ENCODE measurements around the gene SDR39U1. TPM values are rescaled to one million over a fixed set of nuclear protein-coding genes. Genes with fewer than 3 reads are reported as not detected.

The SDR39U1 gene
- total RNA-seq, 1 experiment from 2014 or later: 61.8 TPM

GRCh38 chr14:24395609-24396582, 46.7 kb downstream of the SDR39U1 start:
- ChIA-PET CTCF (no interaction called here), POLR2A (no interaction called here), RAD21 (ENCODE audit: low non-redundant PET in 1 of 2, low total read pairs in 2 of 2, uncharacterized antibody in 2 of 2, unreplicated experiment in 2 of 2) (no interaction called here)
- ATAC-seq (no peak), DNase-seq (ENCODE audit: low read depth, low spot score) (no peak)
- no peaks in the 10 kb centered on the region for H3K79me2 ChIP-seq (ENCODE audit: insufficient read depth, low read length)
- BruUV-seq (replicated peaks): no TSS peak
- no peaks in the 10 kb centered on the region for H4K20me1 ChIP-seq (ENCODE audit: insufficient read depth)
- no peak overlapping the region for H3K9ac ChIP-seq (ENCODE audit: low read length)
- peaks cover 20 to 29% of the 10 kb centered on the region in 2 experiments for H3K4me1 ChIP-seq (ENCODE audit: control insufficient read depth in 1 of 2, insufficient read depth in 2 of 2, low read length in 2 of 2)
- no peaks in the 10 kb centered on the region for H3K9me2 ChIP-seq (ENCODE audit: insufficient read depth)
- intact Hi-C loops (cut with micrococcal nuclease): no loop called here
- H3K9me3 ChIP-seq (ENCODE audit: control insufficient read depth in 1 of 2, insufficient read depth in 1 of 2, low read depth in 1 of 2, low read length in 2 of 2): no peaks in the 10 kb centered on the region
- H3K4me2 ChIP-seq (ENCODE audit: low read length): no peak overlapping the region
- no peaks in the 10 kb centered on the region for H3K27me3 ChIP-seq (ENCODE audit: insufficient read depth, low read length)
- no peak overlapping the region for H3K27ac ChIP-seq (ENCODE audit: low read depth, low read length)
- no peak overlapping the region for H3K4me3 ChIP-seq (replicated peaks in 1 of 2; ENCODE audit: low read depth in 1 of 2, low read length in 2 of 2)
- no peak overlapping the region for H2AFZ ChIP-seq (ENCODE audit: low read depth, low read length, poor library complexity, severe bottlenecking)
- H3K36me3 ChIP-seq (ENCODE audit: control insufficient read depth in 1 of 2, insufficient read depth in 2 of 2, low read length in 2 of 2): no peaks in the 10 kb centered on the region
- TF ChIP-seq SRF (IDR thresholded peaks at IDR 0.05; ENCODE audit: low read depth) (no peak), RAD21 (IDR thresholded peaks at IDR 0.05; ENCODE audit: low read depth) (no peak), ZFX (IDR thresholded peaks at IDR 0.05) (no peak), JUND (IDR thresholded peaks at IDR 0.05) (no peak), CBX3 (IDR thresholded peaks at IDR 0.05; ENCODE audit: low read depth) (no peak)

GRCh38 chr14:24394275-24394674, 48.3 kb downstream of the SDR39U1 start:
- POLR2A ChIA-PET: no interaction called here
- no peaks in the 10 kb centered on the region for H3K27me3 ChIP-seq (ENCODE audit: insufficient read depth, low read length)
- intact Hi-C loops (cut with micrococcal nuclease): no loop called here

More at GRCh38 chr14:24394275-24394674, 48.3 kb downstream of the SDR39U1 start:
- Histone ChIP-seq H3K4me2 (ENCODE audit: low read length) (no peak overlapping the region), H3K36me3 (ENCODE audit: control insufficient read depth in 1 of 2, insufficient read depth in 2 of 2, low read length in 2 of 2) (no peaks in the 10 kb centered on the region), H3K9ac (ENCODE audit: low read length) (no peak overlapping the region), H3K4me3 (replicated peaks in 1 of 2; ENCODE audit: low read depth in 1 of 2, low read length in 2 of 2) (no peak overlapping the region), H3K9me3 (ENCODE audit: control insufficient read depth in 1 of 2, insufficient read depth in 1 of 2, low read depth in 1 of 2, low read length in 2 of 2) (no peaks in the 10 kb centered on the region), H4K20me1 (ENCODE audit: insufficient read depth) (no peaks in the 10 kb centered on the region), H3K9me2 (ENCODE audit: insufficient read depth) (no peaks in the 10 kb centered on the region), H3K27ac (ENCODE audit: low read depth, low read length) (no peak overlapping the region), H3K4me1 (ENCODE audit: control insufficient read depth in 1 of 2, insufficient read depth in 2 of 2, low read length in 2 of 2) (peaks cover 20 to 29% of the 10 kb centered on the region in 2 experiments), H2AFZ (ENCODE audit: low read depth, low read length, poor library complexity, severe bottlenecking) (peak overlapping the region; percentile 30), H3K79me2 (ENCODE audit: insufficient read depth, low read length) (no peaks in the 10 kb centered on the region)
- ATAC-seq (no peak), DNase-seq (ENCODE audit: low read depth, low spot score) (peak; percentile 12)
- CTCF ChIA-PET: no interaction called here
- TF ChIP-seq RAD21 (IDR thresholded peaks at IDR 0.05; ENCODE audit: low read depth) (peak; percentile 24; the same call in 1 of the 2 replicates), EGR1 (IDR thresholded peaks at IDR 0.05; ENCODE audit: low read depth) (no peak), TCF7L2 (IDR thresholded peaks at IDR 0.05; ENCODE audit: borderline replicate concordance, extremely low read depth, insufficient read depth, insufficient read length) (no peak), CBX3 (IDR thresholded peaks at IDR 0.05; ENCODE audit: low read depth) (no peak), REST (IDR thresholded peaks at IDR 0.05; ENCODE audit: low read depth) (no peak), POLR2AphosphoS5 (IDR thresholded peaks at IDR 0.05; ENCODE audit: low read depth, low read length) (no peak), CTCF (IDR thresholded peaks at IDR 0.05 in 2 of 3, conservative IDR thresholded peaks at IDR 0.05 in 1 of 3; ENCODE audit: borderline replicate concordance in 1 of 3, insufficient read depth in 1 of 3, low read depth in 2 of 3, low read length in 2 of 3) (peak in 2 of 3 experiments; percentile 20 to 42; a peak in 3 of 6 replicates), JUND (IDR thresholded peaks at IDR 0.05) (no peak), ATF3 (IDR thresholded peaks at IDR 0.05) (no peak)
- no TSS peak for BruUV-seq (replicated peaks)
- RAD21 ChIA-PET (ENCODE audit: low non-redundant PET in 1 of 2, low total read pairs in 2 of 2, uncharacterized antibody in 2 of 2, unreplicated experiment in 2 of 2): interaction anchor here in 1 of 2 experiments (0.7 kb wide), 1 partner anchor 115 kb away, joined by 3 read pairs; no protein-coding TSS in a partner anchor
